NCI-H748 (cell line): Measurements from ENCODE around the gene NME1.
"Not testable (repeated sequence)": the region's sequence is repeated elsewhere in the genome, so short reads cannot be mapped to it uniquely, and the experiment has no call there.

ENCODE experiments used
- DNase-seq: peaks from one replicate; lab custom pipeline; 2025; ENCODE audit not compliant: unreplicated experiment; lab: John Stamatoyannopoulos, UW

Gene NME1

GRCh38 chr17:51144266-51145022, 8.9 kb upstream of the NME1 start:
- DNase-seq: peak; percentile 19

GRCh38 chr17:51147650-51148049, 5.7 kb upstream of the NME1 start:
- no peak for DNase-seq

GRCh38 chr17:51149163-51149562, 4.2 kb upstream of the NME1 start:
- no peak for DNase-seq

- DNase-seq: no peak
These were observed 2.4 kb upstream of the NME1 start for GRCh38 chr17:51150932-51151331.

GRCh38 chr17:51152766-51153209, 571 bp upstream of the NME1 start:
- peak; percentile 48 for DNase-seq

- no peak for DNase-seq
These were observed 817 bp downstream of the NME1 start for GRCh38 chr17:51154176-51154575.

GRCh38 chr17:51155416-51155815, 2.1 kb downstream of the NME1 start:
- DNase-seq: no peak

- DNase-seq: no peak
These were observed 6.2 kb downstream of the NME1 start for GRCh38 chr17:51159604-51160003.

GRCh38 chr17:51161541-51161940, 8.2 kb downstream of the NME1 start:
- DNase-seq: no peak

- DNase-seq: peak; percentile 40
These were observed 11.7 kb downstream of the NME1 start for GRCh38 chr17:51164911-51165679.

GRCh38 chr17:51165680-51166197, 12.4 kb downstream of the NME1 start:
- peak; percentile 57 for DNase-seq

- DNase-seq: peak; percentile 89
These were observed 13.0 kb downstream of the NME1 start, which contains the start of gene NME2 for GRCh38 chr17:51166198-51166986. Gene NME2, plus strand, starts transcription at chr17:51166411. Its CDS starts 420 bp downstream, at chr17:51166831.

- peak; percentile 68 for DNase-seq
These were observed 13.9 kb downstream of the NME1 start for GRCh38 chr17:51166987-51167931.

GRCh38 chr17:51169340-51169739, 16.0 kb downstream of the NME1 start:
- no peak for DNase-seq

GRCh38 chr17:51170736-51171135, 17.4 kb downstream of the NME1 start:
- no peak for DNase-seq

GRCh38 chr17:51172030-51172429, 18.7 kb downstream of the NME1 start:
- not testable (repeated sequence) for DNase-seq

- no peak for DNase-seq
These were observed 27.1 kb downstream of the NME1 start for GRCh38 chr17:51180486-51180885.

GRCh38 chr17:51184124-51184523, 30.8 kb downstream of the NME1 start:
- no peak for DNase-seq

GRCh38 chr17:51185763-51186332, 32.5 kb downstream of the NME1 start:
- no peak for DNase-seq
